Loucy (cell line): ENCODE results near the gene RAB11FIP5.

Experiments
- EZH2phosphoT487 ChIP-seq: fragments of 200-600 bp; IDR thresholded peaks from 2 replicates; pipeline ENCODE4 v1.6.1; 2018; ENCODE audit warnings: antibody characterized with exemption, mild to moderate bottlenecking, moderate library complexity, borderline replicate concordance
- TF ChIP-seq, protein P1 (sequence below): fragments of 200-600 bp; sonication (generic); conservative IDR thresholded peaks from 2 replicates; pipeline ENCODE4 v1.5.1; 2014; ENCODE audit warnings: mild to moderate bottlenecking, antibody characterized with exemption, low read length

- TF ChIP-seq, protein P1, sequence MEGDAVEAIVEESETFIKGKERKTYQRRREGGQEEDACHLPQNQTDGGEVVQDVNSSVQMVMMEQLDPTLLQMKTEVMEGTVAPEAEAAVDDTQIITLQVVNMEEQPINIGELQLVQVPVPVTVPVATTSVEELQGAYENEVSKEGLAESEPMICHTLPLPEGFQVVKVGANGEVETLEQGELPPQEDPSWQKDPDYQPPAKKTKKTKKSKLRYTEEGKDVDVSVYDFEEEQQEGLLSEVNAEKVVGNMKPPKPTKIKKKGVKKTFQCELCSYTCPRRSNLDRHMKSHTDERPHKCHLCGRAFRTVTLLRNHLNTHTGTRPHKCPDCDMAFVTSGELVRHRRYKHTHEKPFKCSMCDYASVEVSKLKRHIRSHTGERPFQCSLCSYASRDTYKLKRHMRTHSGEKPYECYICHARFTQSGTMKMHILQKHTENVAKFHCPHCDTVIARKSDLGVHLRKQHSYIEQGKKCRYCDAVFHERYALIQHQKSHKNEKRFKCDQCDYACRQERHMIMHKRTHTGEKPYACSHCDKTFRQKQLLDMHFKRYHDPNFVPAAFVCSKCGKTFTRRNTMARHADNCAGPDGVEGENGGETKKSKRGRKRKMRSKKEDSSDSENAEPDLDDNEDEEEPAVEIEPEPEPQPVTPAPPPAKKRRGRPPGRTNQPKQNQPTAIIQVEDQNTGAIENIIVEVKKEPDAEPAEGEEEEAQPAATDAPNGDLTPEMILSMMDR, result no peak
- TF ChIP-seq EZH2phosphoT487, result no peak
Measured at GRCh38 chr2:73131807-73132206, 19.1 kb upstream of the RAB11FIP5 start.
